ENCODE measurements around the gene PHACTR3.

Gene PHACTR3

GRCh38 chr20:59603781-59604541 lies at the start of gene PHACTR3:
PHACTR3 (plus strand) TSS chr20:59604540; CDS start chr20:59605015, 475 bp downstream.
- no peak for TF ChIP-seq CREB1 (IDR thresholded peaks at IDR 0.05; ENCODE audit: low read depth)

DNA sequence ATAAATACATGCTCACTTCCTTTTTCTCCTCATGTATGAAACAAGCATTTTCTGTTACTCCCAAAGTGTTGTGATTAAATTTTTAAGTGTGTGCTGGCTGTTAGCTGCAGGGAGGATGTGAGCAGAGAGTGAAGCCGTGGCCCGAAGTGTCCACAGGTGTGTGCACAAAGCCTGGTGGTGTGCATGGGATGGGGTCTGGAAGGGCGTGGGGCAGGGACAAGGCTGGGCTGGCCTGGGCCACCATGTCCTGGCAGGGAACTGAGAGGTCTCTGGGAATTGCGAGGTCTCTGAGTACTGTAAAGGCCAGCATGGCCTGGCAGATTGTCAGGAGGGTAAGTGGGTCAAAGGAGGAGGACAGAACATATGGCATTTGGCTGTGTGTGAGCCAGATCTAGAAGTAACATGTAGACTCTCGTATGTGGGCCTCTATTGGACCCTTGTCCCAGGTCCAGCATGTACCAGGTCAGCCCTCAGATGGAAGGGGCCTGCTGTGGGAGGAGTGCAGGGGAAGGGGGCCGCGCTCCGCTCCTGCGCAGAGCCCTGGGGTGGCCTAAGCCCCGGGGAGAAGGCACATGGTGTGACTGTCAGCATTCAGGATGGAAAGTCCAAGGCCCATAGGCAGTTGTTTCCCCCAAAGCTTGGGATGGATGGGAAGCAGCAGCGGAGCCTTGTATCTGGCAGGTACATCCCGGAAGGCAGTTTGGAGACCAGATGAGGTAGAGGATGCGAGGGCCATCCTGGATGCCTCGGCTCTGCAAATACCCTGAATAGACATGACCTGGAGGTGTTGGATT lies 45.1 kb upstream of the PHACTR3 start:
- TF ChIP-seq RAD21 (IDR thresholded peaks at IDR 0.05; ENCODE audit: low read depth) (no peak), CREB1 (IDR thresholded peaks at IDR 0.05; ENCODE audit: low read depth) (no peak), TCF12 (IDR thresholded peaks at IDR 0.05; ENCODE audit: low read depth) (no peak), ZBTB7A (IDR thresholded peaks at IDR 0.05; ENCODE audit: low read depth) (no peak), TEAD4 (IDR thresholded peaks at IDR 0.05) (no peak), MAX (IDR thresholded peaks at IDR 0.05) (no peak), YY1 (IDR thresholded peaks at IDR 0.05; ENCODE audit: low read depth) (no peak), TAF1 (IDR thresholded peaks at IDR 0.05; ENCODE audit: low read depth) (no peak), CEBPB (IDR thresholded peaks at IDR 0.05) (no peak), FOXM1 (IDR thresholded peaks at IDR 0.05; ENCODE audit: borderline replicate concordance, low read depth) (no peak), NFIC (IDR thresholded peaks at IDR 0.05) (no peak), EP300 (IDR thresholded peaks at IDR 0.05; ENCODE audit: borderline replicate concordance) (no peak), EGR1 (IDR thresholded peaks at IDR 0.05) (no peak), USF1 (IDR thresholded peaks at IDR 0.05) (no peak)
- TF ChIP-seq, protein P1, sequence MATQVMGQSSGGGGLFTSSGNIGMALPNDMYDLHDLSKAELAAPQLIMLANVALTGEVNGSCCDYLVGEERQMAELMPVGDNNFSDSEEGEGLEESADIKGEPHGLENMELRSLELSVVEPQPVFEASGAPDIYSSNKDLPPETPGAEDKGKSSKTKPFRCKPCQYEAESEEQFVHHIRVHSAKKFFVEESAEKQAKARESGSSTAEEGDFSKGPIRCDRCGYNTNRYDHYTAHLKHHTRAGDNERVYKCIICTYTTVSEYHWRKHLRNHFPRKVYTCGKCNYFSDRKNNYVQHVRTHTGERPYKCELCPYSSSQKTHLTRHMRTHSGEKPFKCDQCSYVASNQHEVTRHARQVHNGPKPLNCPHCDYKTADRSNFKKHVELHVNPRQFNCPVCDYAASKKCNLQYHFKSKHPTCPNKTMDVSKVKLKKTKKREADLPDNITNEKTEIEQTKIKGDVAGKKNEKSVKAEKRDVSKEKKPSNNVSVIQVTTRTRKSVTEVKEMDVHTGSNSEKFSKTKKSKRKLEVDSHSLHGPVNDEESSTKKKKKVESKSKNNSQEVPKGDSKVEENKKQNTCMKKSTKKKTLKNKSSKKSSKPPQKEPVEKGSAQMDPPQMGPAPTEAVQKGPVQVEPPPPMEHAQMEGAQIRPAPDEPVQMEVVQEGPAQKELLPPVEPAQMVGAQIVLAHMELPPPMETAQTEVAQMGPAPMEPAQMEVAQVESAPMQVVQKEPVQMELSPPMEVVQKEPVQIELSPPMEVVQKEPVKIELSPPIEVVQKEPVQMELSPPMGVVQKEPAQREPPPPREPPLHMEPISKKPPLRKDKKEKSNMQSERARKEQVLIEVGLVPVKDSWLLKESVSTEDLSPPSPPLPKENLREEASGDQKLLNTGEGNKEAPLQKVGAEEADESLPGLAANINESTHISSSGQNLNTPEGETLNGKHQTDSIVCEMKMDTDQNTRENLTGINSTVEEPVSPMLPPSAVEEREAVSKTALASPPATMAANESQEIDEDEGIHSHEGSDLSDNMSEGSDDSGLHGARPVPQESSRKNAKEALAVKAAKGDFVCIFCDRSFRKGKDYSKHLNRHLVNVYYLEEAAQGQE (IDR thresholded peaks at IDR 0.05; ENCODE audit: low read depth): no peak

DNA sequence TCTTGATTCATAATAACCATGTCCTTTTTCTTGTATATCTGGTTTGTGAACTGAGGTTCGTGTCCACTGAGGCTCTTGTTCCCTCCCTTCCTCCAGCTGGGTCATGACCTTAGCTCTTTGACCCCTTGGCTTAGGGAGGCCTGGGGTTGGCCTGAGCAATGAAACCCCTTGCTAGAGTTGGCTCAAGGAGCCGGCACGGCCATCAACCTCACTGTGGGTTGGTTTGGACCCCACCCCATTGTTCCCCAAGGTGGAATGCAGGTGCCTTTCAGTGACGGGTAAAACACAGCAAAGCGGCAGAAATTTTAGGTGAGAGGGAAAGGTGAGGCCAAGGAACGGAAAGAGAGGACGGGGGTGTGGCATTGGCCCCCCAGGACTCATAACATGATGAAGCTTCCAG lies 44.5 kb upstream of the PHACTR3 start:
- no peak for TF ChIP-seq TAF1 (IDR thresholded peaks at IDR 0.05; ENCODE audit: low read depth)
- no peak for TF ChIP-seq TEAD4 (IDR thresholded peaks at IDR 0.05)
- TF ChIP-seq MAX (IDR thresholded peaks at IDR 0.05): no peak
- no peak for TF ChIP-seq RAD21 (IDR thresholded peaks at IDR 0.05; ENCODE audit: low read depth)
- TF ChIP-seq EGR1 (IDR thresholded peaks at IDR 0.05): no peak
- TF ChIP-seq FOXM1 (IDR thresholded peaks at IDR 0.05; ENCODE audit: borderline replicate concordance, low read depth): no peak
- TF ChIP-seq ZBTB7A (IDR thresholded peaks at IDR 0.05; ENCODE audit: low read depth): no peak
- TF ChIP-seq, protein P1 (IDR thresholded peaks at IDR 0.05; ENCODE audit: low read depth): no peak
- no peak for TF ChIP-seq CREB1 (IDR thresholded peaks at IDR 0.05; ENCODE audit: low read depth)
- TF ChIP-seq YY1 (IDR thresholded peaks at IDR 0.05; ENCODE audit: low read depth): no peak

DNA sequence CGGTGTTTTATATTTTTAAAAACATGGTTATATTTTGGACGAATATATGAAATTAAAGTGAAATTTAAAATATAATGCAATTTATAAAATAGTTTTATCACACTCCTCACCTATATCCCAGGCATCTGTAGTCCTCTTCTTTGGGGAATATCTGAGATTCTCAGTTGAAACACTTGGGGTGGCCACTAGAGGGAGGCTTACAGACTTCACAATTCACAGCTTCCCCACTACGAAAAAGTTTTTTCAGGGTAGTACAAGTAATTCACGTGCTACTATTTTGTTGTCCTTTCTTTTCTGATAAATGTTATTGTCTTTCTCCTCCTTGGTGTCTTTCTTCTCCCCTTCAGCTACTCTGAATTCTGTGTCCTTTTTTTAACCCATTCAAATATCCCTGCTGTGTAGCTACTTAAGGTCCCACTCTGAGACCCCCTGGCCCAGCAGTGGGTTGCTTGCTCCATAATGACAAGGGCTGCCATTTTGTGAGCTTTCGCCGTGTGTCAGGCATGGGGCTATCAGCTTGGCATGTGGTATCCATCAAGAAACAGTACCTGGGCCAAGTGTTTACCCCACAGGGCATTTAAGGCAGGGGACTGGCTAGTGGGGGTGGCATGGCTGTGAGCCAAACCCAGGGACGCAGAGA lies 43.6 kb upstream of the PHACTR3 start:
- TF ChIP-seq FOXM1 (IDR thresholded peaks at IDR 0.05; ENCODE audit: borderline replicate concordance, low read depth) (no peak), TAF1 (IDR thresholded peaks at IDR 0.05; ENCODE audit: low read depth) (no peak), CEBPB (IDR thresholded peaks at IDR 0.05) (no peak), NFIC (IDR thresholded peaks at IDR 0.05) (no peak), YY1 (IDR thresholded peaks at IDR 0.05; ENCODE audit: low read depth) (no peak), ZBTB7A (IDR thresholded peaks at IDR 0.05; ENCODE audit: low read depth) (no peak), EP300 (IDR thresholded peaks at IDR 0.05; ENCODE audit: borderline replicate concordance) (no peak), RAD21 (IDR thresholded peaks at IDR 0.05; ENCODE audit: low read depth) (no peak), USF1 (IDR thresholded peaks at IDR 0.05) (no peak), TCF12 (IDR thresholded peaks at IDR 0.05; ENCODE audit: low read depth) (no peak), TEAD4 (IDR thresholded peaks at IDR 0.05) (no peak), EGR1 (IDR thresholded peaks at IDR 0.05) (no peak), MAX (IDR thresholded peaks at IDR 0.05) (no peak), CREB1 (IDR thresholded peaks at IDR 0.05; ENCODE audit: low read depth) (no peak)
- TF ChIP-seq, protein P1 (IDR thresholded peaks at IDR 0.05; ENCODE audit: low read depth): no peak

All from Ishikawa (cell line).